ENCODE measurements around the gene ANP32B.
A peak's percentile ranks its signal among the peaks of the same experiment; 100 is the strongest.
"Not testable (repeated sequence)": the region's sequence is repeated elsewhere in the genome, so short reads cannot be mapped to it uniquely, and the experiment has no call there.

The ANP32B gene

GRCh38 chr9:97950873-97951272, 32.3 kb upstream of the ANP32B start:
- not testable (repeated sequence) for H3K9me3 Mint-ChIP-seq; DNase-seq (ENCODE audit: low spot score in 2 of 2); H3K4me1 Mint-ChIP-seq; H3K27ac Mint-ChIP-seq (ENCODE audit: low read depth); H3K4me3 Mint-ChIP-seq; H3K36me3 Mint-ChIP-seq (ENCODE audit: insufficient read depth)
- ATAC-seq (replicated peaks; ENCODE audit: extremely low read depth, poor library complexity, severe bottlenecking) = peak; percentile 76
- peaks cover 11% of the 10 kb centered on the region for H3K27me3 Mint-ChIP-seq

DNA sequence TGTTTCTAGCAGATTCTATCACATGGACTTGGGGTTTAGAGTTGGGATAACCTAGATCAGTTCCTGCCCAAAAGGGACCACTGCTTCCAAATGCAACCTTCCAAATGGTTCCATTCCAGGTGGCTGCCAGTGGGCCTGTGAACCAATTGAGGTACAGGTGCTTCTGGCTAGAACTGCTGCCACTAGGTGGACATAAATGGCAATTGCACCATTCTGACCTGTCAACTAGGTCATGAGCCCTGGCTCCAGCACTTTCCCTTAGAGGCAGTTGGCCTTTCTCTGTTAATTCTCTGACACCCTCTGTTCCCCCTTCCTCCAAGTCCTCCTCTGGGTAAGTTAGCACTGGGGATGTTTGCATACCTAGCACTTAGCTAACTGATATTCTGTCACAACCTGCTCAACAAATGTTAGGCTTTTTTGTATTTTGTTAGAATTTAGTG, 28.6 kb upstream of the ANP32B start:
- Mint-ChIP-seq H3K9me3 (no peaks in the 10 kb centered on the region), H3K4me3 (no peak overlapping the region), H3K4me1 (no peaks in the 10 kb centered on the region), H3K27ac (ENCODE audit: low read depth) (no peak overlapping the region), H3K27me3 (no peaks in the 10 kb centered on the region), H3K36me3 (ENCODE audit: insufficient read depth) (no peaks in the 10 kb centered on the region)
- DNase-seq (ENCODE audit: low spot score in 2 of 2) (peak; percentile 25 to 34), ATAC-seq (replicated peaks; ENCODE audit: extremely low read depth, poor library complexity, severe bottlenecking) (peak; percentile 78)

DNA sequence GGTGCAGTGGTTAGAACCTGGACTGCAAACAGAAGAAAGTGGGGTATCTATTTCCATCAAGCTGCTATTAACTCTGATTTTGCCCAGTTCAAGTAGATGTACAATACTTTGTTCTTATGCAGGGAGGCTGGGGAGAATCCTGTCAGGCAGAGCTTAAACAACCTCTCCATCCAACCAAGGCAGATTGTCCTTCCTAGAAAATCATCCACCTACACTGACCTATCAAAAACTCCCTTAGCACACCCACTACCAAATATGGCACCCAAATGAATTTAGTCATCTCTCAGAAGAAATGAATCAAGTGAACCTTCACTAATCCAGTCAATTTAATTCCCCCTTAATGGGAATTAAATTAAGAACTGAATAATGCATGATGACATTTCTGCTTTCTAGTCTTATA, 26.8 kb upstream of the ANP32B start:
- ATAC-seq (replicated peaks; ENCODE audit: extremely low read depth, poor library complexity, severe bottlenecking) (no peak), DNase-seq (ENCODE audit: low spot score in 2 of 2) (no peak)
- no peaks in the 10 kb centered on the region for H3K4me1 Mint-ChIP-seq
- no peak overlapping the region for H3K27ac Mint-ChIP-seq (ENCODE audit: low read depth)
- no peaks in the 10 kb centered on the region for H3K9me3 Mint-ChIP-seq
- no peaks in the 10 kb centered on the region for H3K36me3 Mint-ChIP-seq (ENCODE audit: insufficient read depth)
- H3K4me3 Mint-ChIP-seq = no peak overlapping the region
- no peaks in the 10 kb centered on the region for H3K27me3 Mint-ChIP-seq

GRCh38 chr9:97958812-97959511, 24.2 kb upstream of the ANP32B start:
- Mint-ChIP-seq H3K27ac (ENCODE audit: low read depth) (no peak overlapping the region), H3K9me3 (no peaks in the 10 kb centered on the region), H3K4me1 (no peaks in the 10 kb centered on the region), H3K36me3 (ENCODE audit: insufficient read depth) (no peaks in the 10 kb centered on the region), H3K27me3 (peaks cover 3% of the 10 kb centered on the region), H3K4me3 (no peak overlapping the region)
- ATAC-seq (replicated peaks; ENCODE audit: extremely low read depth, poor library complexity, severe bottlenecking) (no peak), DNase-seq (ENCODE audit: low spot score in 2 of 2) (no peak)

DNA sequence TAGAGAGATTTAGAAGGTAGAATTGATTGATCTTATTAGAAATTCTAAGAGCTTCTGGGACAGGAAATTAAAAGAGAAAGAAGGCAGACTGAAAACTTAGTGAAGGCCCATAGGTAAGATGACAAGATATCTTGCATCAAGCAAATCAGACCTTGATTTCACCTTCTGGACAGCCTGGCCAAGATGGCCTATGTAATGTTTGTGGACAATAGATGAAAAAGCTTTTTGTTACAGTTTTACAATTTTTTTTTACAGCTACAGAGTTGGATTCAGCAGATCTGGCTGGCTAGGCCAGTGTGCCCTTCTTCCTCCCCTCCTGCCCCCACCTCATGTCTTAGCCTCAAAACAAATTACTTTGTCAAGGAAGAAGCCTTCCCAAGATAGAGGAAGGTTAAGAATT, 23.6 kb upstream of the ANP32B start:
- Mint-ChIP-seq H3K27me3 (peaks cover 9% of the 10 kb centered on the region), H3K9me3 (no peaks in the 10 kb centered on the region), H3K4me3 (no peak overlapping the region), H3K27ac (ENCODE audit: low read depth) (no peak overlapping the region), H3K36me3 (ENCODE audit: insufficient read depth) (no peaks in the 10 kb centered on the region), H3K4me1 (no peaks in the 10 kb centered on the region)
- ATAC-seq (replicated peaks; ENCODE audit: extremely low read depth, poor library complexity, severe bottlenecking) = no peak
- no peak for DNase-seq (ENCODE audit: low spot score in 2 of 2)

DNA sequence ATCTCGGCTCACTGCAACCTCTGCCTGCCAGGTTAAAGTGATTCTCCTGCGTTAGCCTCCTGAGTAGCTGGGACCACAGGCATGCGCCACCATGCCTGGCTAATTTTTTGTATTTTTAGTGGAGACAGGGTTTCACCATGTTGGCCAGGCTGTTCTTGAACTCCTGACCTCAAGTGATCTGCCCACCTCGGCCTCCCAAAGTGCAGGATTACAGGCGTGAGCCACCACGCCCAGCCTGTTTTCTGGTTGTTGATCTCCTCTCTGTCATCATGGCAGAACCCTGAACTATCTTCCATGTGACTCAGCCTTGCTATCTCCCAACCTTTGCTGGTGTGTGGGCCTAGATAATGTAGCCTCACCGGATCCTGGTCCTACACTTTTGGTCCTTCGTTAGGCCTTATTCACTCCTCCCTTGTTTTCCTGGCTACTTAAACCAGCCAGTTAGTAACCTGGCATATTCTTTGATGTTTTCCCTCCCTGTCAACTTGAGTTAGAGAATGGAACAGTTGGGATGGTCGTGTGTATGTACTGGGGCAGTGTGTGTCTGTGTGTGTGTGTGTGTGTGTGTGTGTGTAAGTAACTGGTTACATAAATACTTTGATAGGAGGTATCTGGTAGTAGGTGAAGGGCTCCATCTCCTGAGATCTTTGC, 22.3 kb upstream of the ANP32B start:
- H3K36me3 Mint-ChIP-seq (ENCODE audit: insufficient read depth); H3K4me3 Mint-ChIP-seq; H3K4me1 Mint-ChIP-seq; DNase-seq (ENCODE audit: low spot score in 2 of 2); H3K27ac Mint-ChIP-seq (ENCODE audit: low read depth); ATAC-seq (replicated peaks; ENCODE audit: extremely low read depth, poor library complexity, severe bottlenecking); H3K9me3 Mint-ChIP-seq: not testable (repeated sequence)
- H3K27me3 Mint-ChIP-seq = peaks cover 11% of the 10 kb centered on the region

GRCh38 chr9:97961361-97961760, 21.8 kb upstream of the ANP32B start:
- ATAC-seq (replicated peaks; ENCODE audit: extremely low read depth, poor library complexity, severe bottlenecking) (no peak), DNase-seq (ENCODE audit: low spot score in 2 of 2) (no peak)
- H3K27ac Mint-ChIP-seq (ENCODE audit: low read depth) = no peak overlapping the region
- no peak overlapping the region for H3K4me3 Mint-ChIP-seq
- H3K9me3 Mint-ChIP-seq = no peaks in the 10 kb centered on the region
- no peaks in the 10 kb centered on the region for H3K36me3 Mint-ChIP-seq (ENCODE audit: insufficient read depth)
- no peaks in the 10 kb centered on the region for H3K4me1 Mint-ChIP-seq
- H3K27me3 Mint-ChIP-seq = peaks cover 11% of the 10 kb centered on the region

DNA sequence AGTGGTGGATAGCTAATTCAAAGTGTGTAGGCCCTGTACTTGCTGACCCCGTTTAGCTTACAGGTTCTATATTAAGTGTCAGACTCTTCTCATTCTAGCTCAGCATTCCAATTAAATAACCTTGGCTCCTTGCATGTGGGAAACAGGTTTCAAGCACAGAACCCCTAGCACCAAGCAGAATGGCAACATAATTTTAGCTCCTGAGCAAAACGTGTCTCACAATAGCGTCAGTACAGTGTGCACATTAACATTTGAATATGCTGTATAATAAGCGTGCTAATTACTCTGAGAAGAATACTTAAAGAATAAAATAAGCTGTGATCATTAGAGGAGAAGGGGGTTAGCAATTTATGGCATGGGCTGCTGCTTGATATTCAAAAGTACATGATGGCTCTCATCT, 21.0 kb upstream of the ANP32B start:
- no peaks in the 10 kb centered on the region for H3K36me3 Mint-ChIP-seq (ENCODE audit: insufficient read depth)

GRCh38 chr9:97962575-97962974, 20.6 kb upstream of the ANP32B start:
- DNase-seq (ENCODE audit: low spot score in 2 of 2) = no peak
- ATAC-seq (replicated peaks; ENCODE audit: extremely low read depth, poor library complexity, severe bottlenecking) = no peak
- Mint-ChIP-seq H3K4me3 (no peak overlapping the region), H3K27ac (ENCODE audit: low read depth) (no peak overlapping the region), H3K27me3 (peaks cover 11% of the 10 kb centered on the region), H3K9me3 (no peaks in the 10 kb centered on the region), H3K36me3 (ENCODE audit: insufficient read depth) (no peaks in the 10 kb centered on the region), H3K4me1 (no peaks in the 10 kb centered on the region)

More for the DNA sequence above, 21.0 kb upstream of the ANP32B start:
- no peaks in the 10 kb centered on the region for H3K9me3 Mint-ChIP-seq
- ATAC-seq (replicated peaks; ENCODE audit: extremely low read depth, poor library complexity, severe bottlenecking) (no peak), DNase-seq (ENCODE audit: low spot score in 2 of 2) (no peak)
- H3K27me3 Mint-ChIP-seq = peaks cover 11% of the 10 kb centered on the region
- H3K4me1 Mint-ChIP-seq = no peaks in the 10 kb centered on the region
- H3K27ac Mint-ChIP-seq (ENCODE audit: low read depth) = no peak overlapping the region
- H3K4me3 Mint-ChIP-seq = no peak overlapping the region

GRCh38 chr9:97963232-97963631, 19.9 kb upstream of the ANP32B start:
- Mint-ChIP-seq H3K9me3 (no peaks in the 10 kb centered on the region), H3K4me1 (no peaks in the 10 kb centered on the region), H3K4me3 (no peak overlapping the region), H3K27ac (ENCODE audit: low read depth) (no peak overlapping the region), H3K36me3 (ENCODE audit: insufficient read depth) (no peaks in the 10 kb centered on the region), H3K27me3 (peaks cover 11% of the 10 kb centered on the region)
- no peak for ATAC-seq (replicated peaks; ENCODE audit: extremely low read depth, poor library complexity, severe bottlenecking)
- DNase-seq (ENCODE audit: low spot score in 2 of 2) = no peak

DNA sequence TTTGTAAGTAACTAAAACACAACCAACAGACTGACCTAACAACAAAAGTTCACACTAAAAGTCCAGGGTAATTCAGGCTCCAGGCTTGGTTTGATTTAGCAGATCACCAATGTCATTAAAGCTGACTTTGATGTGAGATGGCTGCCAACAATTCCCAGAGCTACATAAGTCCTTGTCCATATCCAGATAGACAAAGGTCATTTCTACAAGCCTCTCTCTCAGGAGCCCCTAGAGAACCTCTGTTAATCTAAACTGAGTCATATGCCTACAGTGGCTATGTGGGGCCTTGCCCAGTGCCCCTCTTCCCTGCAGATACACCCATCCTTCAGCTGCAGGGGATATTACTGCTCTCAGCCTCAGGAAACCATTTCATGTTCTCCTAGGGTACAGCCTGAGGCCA, 18.2 kb upstream of the ANP32B start:
- H3K27me3 Mint-ChIP-seq = peaks cover 11% of the 10 kb centered on the region
- no peaks in the 10 kb centered on the region for H3K9me3 Mint-ChIP-seq
- H3K27ac Mint-ChIP-seq (ENCODE audit: low read depth) = no peak overlapping the region
- no peaks in the 10 kb centered on the region for H3K4me1 Mint-ChIP-seq
- no peaks in the 10 kb centered on the region for H3K36me3 Mint-ChIP-seq (ENCODE audit: insufficient read depth)
- no peak for DNase-seq (ENCODE audit: low spot score in 2 of 2)
- no peak for ATAC-seq (replicated peaks; ENCODE audit: extremely low read depth, poor library complexity, severe bottlenecking)
- no peak overlapping the region for H3K4me3 Mint-ChIP-seq

DNA sequence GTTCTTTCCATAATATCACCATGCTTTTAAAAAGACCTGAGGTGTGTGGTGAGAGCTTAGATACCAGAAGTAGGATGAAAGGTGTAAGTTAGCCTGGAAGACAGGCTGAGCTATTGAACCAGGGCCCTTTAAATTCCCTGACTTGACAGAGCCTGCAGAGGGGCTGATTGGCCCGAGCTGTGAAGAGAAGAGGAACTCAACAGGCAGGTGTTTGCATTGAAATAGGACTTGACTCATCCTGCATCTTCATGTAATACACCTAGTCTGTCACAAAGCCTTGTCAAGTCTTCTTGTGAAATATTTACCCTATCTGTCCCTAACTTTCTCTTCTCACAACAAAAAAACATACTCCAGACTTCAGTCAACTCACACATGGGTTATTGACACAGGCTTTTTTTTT, 16.6 kb upstream of the ANP32B start:
- no peak for DNase-seq (ENCODE audit: low spot score in 2 of 2)
- Mint-ChIP-seq H3K9me3 (no peaks in the 10 kb centered on the region), H3K36me3 (ENCODE audit: insufficient read depth) (no peaks in the 10 kb centered on the region), H3K27me3 (peaks cover 21% of the 10 kb centered on the region), H3K4me3 (no peak overlapping the region), H3K27ac (ENCODE audit: low read depth) (no peak overlapping the region), H3K4me1 (no peaks in the 10 kb centered on the region)
- no peak for ATAC-seq (replicated peaks; ENCODE audit: extremely low read depth, poor library complexity, severe bottlenecking)

DNA sequence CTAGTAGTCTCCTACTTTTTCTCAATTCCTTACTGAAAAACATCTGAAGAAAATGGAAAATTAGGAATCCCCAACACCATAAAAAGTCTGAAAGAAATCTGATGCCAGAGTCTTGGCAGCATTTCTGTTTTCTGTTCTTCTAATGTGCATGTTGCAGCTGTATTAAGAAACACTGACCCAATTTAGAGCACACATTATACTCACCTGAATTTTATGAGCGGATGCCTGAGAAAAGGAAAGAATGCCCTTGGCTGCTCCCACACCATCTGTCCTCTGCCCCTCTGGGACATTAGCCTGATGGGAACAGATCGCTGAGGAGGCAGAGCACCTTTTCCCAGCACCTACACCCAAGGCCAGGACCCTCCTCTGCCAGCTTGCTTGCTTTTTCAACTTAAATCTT, 14.1 kb upstream of the ANP32B start:
- ATAC-seq (replicated peaks; ENCODE audit: extremely low read depth, poor library complexity, severe bottlenecking) (no peak), DNase-seq (ENCODE audit: low spot score in 2 of 2) (no peak)
- Mint-ChIP-seq H3K36me3 (ENCODE audit: insufficient read depth) (peaks cover 1% of the 10 kb centered on the region), H3K4me3 (no peak overlapping the region), H3K27me3 (peaks cover 36% of the 10 kb centered on the region), H3K4me1 (no peaks in the 10 kb centered on the region), H3K27ac (ENCODE audit: low read depth) (no peak overlapping the region), H3K9me3 (no peaks in the 10 kb centered on the region)

Data from central memory CD8-positive, alpha-beta T cell (primary cell).